PC-9 (cell line): ENCODE measurements around the gene ANO7. TPM values are rescaled to one million over a fixed set of nuclear protein-coding genes. Genes with fewer than 3 reads are reported as not detected.

Experiments
- total RNA-seq: library from RNA; stranded (reverse); gene quantifications from 2 replicates; pipeline ENCODE4 v1.2.3, GENCODE V29; 2021

The ANO7 gene
- total RNA-seq, 1 experiment from 2014 or later, result 6.5 TPM

Other genes starting within 250 kb of the ANO7 start
- gene SNED1, start 190.1 kb upstream of the ANO7 start, total RNA-seq, result 2.8 and 9.6 TPM in 2 replicates
- 38.6 and 42.8 TPM in 2 replicates for gene MTERF4, start 86.4 kb upstream of the ANO7 start, total RNA-seq
- 70.4 and 77.5 TPM in 2 replicates for gene PASK, start 39.2 kb upstream of the ANO7 start, total RNA-seq
- 113 and 143 TPM in 2 replicates for gene PPP1R7, start 38.2 kb upstream of the ANO7 start, total RNA-seq
- 715 and 908 TPM in 2 replicates for gene HDLBP, start 127.0 kb downstream of the ANO7 start, total RNA-seq
- 431 and 500 TPM in 2 replicates for gene SEPTIN2, start 127.2 kb downstream of the ANO7 start, total RNA-seq
- gene FARP2, start 167.6 kb downstream of the ANO7 start, total RNA-seq, result 81.5 and 89.1 TPM in 2 replicates